Measurements from ENCODE around the gene VMP1.
"Not testable (repeated sequence)": the region's sequence is repeated elsewhere in the genome, so short reads cannot be mapped to it uniquely, and the experiment has no call there.

Gene VMP1

DNA sequence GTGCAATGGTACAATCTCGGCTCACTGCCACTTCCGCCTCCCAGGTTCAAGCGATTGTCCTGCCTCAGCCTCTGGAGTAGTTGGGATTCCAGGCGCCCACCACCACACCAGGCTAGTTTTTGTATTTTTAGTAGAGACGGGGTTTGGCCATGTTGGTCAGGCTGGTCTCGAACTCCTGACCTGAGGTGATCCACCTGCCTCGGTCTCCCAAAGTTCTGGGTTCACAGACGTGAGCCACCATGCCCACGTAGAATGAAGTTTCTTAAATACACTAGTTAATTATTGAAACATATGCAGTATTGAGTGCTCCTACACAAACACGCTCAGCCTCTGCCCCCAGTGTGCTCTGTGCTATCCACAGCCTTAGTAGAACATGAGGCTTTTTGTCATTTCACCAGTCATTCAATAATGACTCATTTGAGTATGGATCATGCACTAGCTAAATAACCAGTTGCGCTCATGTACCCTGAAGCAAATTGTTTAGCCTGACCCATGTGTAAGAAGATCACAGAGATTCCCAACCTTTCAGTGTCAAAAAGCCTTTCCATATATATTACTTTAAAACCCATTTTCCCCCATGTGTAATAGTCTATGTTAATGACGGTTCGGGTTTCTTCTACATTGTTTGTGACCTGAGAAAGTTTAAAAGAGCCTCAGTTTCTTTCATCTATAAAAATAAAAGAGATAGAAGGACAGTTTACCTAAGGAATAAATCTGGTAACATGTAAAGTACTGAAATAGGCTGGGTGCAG lies 135.6 kb downstream of the VMP1 start:
- DNase-seq, result no peak

DNA sequence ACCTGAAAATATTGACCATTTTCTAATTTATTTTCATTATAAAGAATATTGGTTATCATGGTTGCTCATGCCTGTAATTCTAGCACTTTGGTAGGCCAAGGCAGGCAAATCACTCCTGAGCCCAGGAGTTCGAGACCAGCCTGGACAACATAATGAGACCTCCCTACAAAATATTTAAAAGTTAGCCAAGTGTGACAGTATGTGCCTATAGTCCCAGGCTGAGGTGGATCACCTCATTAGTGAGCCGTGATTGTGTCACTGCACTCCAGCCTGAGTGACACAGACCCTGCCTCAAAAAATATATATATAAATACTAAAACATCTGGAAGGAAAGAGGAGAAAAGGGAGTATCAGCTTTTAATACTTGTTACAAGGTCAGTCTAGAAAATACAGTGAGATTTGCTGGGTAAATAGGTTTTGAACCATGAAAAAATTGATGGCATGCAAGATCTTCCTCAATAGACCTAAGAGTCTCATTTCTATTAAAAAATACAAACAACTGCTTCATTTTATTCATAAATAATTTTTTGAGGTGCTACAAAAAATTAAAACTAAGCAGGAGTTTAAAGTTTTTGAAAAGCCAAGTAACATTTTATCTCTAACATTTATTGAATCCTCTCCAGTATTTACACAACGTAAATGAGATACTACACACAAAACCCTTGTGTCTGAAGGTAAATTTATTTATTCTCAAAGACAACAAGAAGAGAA lies 137.6 kb downstream of the VMP1 start:
- DNase-seq, result no peak

DNA sequence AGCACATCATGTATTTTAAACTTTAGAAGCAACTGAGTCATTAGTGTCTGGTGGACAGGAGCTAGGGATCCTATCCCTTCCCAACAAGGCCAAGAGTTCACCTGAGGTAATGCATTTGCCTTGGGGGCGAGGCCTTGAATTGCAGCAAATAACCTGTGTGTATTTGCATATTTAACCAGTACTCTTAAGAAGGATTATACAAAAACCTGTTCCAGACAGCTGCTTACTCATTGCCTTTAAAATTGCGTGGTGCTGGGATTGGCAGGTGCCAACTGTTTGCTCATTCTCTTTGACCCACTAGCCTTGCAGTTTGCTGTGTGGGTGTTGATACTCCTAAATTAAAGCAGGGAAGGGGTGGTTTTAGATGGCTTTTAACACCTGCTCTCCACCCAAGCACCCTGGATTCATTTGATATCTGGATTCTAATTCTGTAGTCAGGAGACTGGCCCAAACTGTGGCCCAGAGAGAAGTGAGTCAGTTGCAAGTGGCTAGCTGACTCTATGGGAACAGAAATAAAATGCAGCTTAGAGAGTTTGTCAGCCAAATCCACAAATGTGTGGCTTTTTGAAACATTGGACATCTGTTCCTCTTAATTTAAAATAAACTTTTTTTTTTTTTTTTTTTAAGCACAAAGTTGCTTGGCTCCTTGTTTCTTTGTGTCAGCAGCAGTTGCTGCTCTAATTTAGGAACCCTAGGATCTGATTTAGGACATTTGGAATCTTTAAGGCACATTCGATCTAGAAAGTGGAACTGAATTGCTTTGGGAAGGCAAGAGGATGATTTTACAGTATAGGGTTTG lies 138.3 kb downstream of the VMP1 start:
- DNase-seq, result no peak

DNA sequence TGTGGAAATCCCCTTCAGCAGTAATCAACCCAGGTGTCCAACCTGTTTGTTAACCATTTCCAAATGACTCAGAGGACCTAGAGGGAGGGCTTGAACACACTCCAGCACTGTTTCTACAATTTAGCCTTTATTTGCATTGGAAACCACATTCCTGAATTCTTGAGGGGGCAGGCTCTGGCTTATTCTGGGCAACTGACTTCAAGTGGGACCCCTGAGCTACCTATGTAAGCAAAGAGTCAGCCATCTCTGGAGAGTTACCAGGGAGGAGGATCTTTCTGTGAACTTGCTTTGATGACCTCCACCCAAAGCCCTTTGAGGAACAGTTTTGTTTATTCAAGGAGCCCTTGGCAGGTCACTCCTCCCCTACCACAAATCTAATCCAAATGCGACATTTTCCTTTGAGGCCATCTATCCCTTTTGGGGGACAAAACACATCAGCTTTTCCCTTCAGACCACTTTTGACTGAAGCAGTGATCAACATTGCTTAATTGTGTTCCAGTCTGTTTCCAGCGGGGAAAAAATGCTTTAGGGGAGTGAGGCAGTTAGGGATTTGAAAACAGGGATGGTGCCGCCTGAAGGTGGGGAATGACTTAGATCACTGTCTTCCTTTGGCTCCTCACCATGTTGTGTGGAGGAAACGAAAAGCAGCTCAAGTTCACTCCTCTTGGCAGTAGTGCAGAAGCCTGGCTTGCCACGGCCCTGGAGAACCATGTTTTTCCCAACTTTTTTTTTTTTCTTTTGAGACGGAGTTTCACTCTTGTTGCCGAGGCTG lies 139.1 kb downstream of the VMP1 start:
- no peak for DNase-seq

DNA sequence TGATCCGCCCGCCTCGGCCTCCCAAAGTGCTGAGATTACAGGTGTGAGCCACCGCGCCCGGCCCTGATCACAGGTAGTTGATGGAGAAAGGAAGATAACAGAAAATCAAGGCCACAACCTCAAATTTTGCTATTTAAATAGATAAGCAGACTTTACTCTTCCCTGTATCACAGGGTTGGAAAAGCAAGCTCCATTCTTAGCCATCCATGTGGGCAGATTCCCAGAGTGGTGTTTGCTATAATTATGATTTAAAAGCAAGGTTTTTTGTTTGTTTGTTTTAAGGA lies 140.9 kb downstream of the VMP1 start:
- DNase-seq, result no peak

DNA sequence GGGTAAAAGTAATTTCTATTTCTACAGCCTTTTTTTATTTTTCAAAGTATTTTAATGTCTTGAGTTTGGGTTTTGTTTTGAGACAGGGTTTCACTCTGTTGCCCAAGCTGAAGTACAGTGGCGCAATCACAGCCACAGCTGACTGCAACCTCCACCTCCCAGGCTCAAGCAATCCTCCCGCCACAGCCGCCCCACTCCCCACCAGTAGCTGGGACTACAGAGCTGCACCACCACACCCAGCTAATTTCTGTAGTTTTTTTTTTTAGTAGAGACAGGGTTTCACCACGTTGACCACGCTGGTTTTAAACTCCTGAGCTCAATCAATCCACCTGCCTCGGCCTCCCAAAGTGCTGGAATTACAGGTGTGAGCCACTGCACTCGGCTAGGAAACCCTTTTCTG lies 141.3 kb downstream of the VMP1 start:
- no peak for DNase-seq

DNA sequence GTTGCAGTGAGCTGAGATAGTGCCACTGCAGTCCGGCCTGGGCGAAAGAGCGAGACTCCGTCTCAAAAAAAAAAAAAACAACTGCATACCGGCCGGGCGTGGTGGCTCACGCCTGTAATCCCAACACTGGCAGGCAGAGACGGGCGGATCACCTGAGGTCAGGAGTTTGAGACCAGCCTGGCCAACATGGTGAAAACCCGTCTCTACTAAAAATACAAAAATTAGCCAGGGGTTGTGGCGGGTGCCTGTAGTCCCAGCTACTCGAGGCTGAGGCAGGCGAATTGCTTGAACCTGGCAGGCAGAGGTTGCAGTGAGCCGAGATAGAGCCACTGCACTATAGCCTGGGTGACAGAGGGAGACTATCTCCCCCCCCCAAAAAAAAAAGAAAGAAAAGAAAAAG lies 142.9 kb downstream of the VMP1 start:
- DNase-seq, result not testable (repeated sequence)

DNA sequence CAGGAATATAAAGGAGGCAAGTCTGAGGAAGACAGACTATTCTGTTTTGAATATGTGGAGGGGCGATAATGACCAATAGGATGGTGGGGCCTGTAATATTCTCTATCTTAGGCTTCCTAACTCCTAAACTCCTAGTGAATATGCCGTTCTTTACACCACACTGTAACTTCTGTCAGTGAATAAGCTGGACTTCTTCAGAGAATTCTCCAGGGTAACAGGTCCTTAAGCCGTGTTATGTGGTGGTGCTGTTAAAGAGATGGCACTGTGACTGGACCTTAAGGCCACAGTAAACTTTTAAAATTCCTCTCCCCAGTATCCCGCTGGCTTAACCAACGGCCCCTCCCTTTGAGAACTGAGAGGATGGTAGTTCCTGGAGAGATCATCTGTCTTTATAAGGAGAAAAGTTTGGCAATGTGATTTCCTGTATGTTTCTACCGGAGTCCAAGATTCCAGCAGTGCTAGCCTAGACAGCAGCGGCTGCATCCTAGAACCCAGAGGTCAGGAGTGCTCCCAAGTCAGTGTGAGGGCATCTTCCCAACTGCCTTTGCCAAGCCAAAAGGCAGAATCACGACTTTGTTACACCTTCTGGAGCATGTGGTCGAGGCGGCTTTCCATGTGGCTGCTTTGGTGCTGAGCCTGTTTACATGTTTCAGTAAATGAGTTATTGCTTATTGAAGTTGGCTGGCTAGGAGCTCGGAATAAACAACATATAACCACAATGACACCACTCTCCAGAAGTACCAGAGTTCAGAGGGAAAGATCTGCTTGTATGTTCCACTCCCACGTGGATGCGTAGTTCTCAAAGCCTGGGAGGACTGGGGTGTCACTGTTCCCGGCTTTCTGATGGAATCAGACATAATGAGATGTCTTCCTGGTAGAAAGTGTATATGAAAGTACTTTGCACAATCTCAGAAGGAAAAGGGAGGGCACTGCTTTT lies 144.3 kb downstream of the VMP1 start:
- no peak for DNase-seq

DNA sequence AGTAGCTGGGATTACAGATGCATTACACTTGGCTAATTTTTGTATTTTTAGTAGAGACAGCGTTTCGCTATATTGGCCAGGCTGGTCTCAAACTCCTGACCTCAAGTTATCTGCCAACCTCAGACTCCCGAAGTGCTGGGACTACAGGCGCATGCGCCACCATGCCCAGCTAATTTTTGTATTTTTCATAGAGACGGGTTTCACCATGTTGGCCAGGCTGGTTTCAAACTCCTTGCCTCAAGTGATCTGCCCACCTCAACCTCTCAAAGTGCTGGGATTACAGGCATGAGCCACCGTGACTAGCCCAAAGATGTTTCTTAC lies 145.4 kb downstream of the VMP1 start:
- DNase-seq, result not testable (repeated sequence)

DNA sequence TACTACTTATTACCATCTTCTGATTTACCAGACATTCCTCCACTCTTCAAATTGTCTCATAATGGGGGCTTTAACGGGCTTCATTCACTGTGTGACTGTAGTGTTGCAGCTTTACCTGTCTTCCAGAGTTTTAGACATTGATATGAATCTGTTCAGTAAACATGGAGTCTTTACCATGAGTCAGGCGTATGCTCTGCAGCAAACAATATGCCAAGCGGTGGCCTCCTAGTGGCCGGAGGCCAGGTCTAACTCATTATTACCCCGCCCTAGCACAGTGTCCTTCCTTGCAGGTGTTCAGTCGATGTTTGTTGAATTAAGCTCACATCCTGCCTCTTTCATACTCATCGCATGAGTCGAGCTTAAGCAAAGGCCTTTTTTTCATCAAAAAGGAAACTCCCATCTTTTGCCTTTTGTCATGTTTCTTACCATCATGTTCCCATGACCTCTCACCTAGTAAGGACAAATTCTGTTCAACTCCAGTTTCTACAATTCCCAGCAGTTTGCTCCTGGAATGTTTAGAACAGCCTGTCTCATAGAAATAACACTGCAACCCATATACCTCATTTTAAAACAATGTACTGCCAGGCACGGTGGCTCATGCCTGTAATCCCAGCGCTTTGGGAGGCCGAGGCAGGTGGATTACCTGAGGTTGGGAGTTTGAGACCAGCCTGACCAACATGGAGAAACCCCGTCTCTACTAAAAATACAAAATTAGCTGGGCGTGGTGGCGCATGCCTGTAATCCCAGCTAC lies 145.9 kb downstream of the VMP1 start:
- no peak for DNase-seq

DNA sequence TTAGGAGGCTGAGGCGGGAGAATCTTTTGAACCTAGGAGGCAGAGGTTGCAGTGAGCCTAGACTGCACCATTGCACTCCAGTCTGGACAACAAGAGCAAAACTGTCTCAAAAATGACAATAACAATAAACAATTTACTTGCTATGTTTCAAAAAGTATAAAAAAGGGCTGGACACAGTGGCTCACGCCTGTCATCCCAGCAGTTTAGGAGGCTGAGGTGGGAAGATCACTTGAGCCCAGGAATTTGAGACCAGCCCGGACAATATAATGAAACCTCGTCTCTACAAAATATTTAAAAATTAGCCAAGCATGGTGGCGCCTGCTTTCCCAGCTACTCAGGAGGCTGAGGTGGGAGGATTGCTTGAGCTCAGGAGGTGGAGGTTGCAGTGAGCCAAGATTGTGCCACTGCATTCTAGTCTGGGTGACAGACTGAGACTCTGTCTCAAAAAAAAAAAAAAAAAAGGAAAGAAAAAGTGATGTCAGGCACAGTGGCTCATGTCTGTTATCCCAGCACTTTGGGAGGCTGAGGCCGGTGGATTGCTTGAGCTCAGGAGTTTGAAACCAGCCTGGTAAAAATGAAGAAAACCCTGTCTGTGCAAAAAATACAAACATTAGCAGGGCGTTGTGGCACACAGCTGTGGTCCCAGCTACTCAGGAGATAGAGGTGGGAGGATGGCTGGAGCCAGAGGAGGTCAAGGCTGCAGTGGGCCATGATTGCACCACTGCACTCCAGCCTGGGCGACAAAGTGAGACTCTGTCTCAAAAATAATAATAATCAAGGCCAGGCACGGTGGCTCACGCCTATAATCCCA lies 146.7 kb downstream of the VMP1 start:
- not testable (repeated sequence) for DNase-seq

DNA sequence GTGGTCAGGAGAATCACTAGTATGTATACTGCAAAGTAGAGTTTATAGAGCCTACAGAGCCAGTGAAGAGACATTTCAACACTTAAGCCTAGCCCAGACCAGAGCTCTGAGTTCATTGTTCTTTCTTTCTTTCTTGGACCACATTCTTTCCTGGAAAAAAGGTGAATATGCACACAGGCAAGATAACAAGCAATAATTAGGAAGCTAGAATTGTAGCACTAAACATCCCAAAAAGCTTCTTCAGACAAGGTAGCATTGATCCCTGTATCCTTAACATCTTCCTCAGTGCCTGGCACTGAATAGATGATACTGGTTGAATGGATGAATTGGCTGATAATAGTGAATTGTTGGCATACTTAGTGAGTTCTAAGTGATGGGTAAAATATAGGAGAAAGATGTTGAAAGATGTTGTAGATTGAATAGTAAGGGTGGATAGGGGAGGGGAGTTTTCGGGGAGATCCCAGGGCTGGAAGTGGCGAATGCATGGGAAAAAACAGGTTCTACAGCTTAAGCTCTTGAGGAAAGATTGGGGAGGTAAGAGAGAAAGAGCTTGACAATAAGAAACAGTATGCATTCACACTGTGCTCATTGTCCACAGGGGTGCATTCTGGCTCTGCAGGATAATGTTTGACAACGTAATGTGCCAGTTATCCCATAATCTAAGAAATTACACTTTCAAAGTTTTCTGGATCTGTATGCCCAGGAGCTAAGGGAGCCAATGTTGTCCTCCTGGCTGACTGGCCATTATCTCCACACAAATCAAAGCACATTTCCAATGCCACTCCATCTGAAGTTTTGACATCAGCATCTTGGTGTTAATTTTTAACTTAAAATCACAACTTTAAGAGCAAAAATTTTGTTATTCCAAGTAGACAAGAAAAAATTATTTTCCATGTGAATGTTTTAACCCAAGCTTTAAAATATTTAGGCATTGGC lies 149.7 kb downstream of the VMP1 start:
- DNase-seq, result no peak

DNA sequence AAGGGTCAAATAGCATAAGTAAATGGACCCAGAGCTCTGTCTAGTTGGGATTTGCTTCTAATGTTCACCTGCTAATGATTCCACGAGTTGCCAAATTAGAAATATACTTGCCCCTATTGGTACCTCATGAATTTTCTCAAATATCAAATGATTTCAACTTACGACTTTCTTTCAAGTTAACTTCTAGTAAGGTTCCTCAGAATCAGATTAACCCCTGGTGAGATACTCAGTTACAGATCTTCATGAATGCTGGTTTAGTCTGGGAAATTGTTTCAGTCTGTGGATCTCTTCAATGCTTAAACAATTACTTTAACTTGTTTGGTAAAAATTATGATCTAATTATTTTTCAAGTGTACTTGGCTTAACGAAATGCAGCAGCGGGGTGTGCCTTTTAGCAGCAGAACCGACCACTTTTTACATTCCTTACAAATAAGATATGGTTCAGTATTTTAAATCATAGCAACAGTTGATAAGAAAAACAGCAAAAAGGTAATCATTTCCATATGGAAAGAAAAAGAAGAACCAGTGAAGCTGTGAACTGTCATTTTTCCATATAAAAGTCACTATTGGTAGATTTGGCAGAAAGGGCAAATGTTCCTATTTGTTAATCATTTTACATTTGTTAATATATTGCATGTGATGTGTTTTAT lies 150.8 kb downstream of the VMP1 start:
- DNase-seq, result no peak

DNA sequence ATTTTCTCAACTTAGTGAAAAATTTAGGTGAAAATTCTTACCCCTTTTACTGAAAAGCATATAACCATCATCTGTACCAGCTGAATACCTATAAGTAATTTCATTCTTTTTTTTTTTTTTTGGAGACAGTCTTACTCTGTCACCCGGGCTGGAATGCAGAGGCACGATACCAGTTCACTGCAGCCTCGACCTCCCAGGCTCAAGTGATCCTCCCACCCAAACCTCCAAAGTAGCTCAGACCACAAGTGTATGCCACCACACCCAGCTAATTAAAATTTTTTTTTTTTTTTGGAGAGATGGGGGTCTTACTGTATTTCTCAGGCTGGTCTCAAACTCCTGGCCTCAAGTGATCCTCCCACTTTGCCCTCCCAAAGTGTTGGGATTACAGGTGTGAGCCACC lies 151.5 kb downstream of the VMP1 start:
- DNase-seq, result no peak

DNA sequence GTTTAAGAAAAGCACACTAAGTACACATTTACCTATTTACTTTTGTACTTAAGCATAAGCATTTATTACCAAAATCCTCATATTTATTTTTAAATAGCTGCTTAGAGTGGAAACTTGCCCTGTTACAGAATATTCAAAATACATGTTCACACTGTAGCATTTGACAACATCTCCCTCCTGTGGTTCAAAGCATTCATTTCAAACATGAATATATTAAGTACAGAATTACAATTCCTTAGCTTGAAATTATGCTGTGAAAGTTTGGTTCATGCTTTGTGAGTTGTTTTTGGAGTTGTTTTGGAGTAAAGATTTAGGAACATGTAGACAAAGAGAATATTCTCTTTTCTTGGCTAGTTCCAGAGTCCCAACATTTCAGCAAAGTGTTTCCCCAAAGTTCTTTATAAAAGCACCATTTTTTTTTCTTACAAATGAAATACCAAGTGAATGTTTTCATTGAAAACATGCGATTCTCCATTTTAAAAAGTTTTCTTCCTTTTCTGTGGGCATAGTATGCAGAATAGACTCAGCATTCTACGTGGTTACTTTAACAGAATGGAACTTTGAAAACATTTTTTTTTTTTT lies 152.1 kb downstream of the VMP1 start:
- DNase-seq, result no peak

DNA sequence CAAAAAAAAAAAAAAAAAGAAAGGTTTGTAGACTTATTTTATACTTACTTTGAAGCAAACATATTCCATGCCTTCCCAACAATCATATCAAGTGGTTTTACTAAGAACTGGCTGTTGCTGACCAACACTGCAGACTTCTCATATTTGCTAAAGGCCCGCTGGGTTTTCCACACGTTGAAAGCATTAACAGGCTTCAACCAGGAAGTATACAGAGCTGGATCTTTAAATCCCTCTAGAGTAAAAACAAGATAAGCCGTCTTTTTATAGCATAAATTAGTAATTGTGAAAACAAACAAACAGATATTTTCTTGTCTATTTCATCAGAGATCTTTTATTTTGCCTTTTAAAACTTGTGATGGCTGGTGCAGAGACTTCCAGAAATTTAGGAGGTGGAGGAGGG lies 156.2 kb downstream of the VMP1 start:
- no peak for DNase-seq

DNA sequence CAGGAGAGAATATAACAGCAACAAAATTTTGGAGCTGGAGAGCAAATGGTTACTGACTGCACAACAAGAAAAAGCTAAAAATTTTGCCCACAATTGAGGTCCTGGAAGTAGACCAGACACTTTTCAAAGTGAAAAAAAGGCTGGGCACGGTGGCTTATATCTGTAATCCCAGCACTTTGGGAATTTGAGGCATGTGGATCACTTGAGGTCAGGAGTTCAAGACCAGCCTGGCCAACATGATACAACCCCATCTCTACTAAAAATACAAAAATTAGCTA lies 162.4 kb downstream of the VMP1 start:
- no peak for DNase-seq

DNA sequence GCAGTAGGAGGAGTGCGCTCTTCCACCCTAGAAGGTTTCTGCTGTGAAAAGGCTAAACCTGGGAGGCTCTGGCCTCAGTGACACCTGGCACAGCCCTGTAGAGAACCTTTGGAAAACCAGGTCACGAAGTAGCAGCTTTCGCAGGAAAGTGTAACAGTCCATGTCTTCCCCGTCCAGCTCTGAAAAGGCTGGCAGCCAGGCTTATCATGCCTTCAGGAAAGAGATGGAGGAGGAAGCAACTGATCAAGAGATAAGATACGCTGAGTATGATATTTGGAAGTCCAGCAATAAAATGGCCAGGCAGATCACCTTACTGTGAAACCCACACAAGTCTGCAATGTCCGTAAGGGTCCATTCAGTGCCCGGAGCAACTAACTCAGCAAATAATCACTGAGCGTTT lies 163.0 kb downstream of the VMP1 start:
- DNase-seq, result no peak

DNA sequence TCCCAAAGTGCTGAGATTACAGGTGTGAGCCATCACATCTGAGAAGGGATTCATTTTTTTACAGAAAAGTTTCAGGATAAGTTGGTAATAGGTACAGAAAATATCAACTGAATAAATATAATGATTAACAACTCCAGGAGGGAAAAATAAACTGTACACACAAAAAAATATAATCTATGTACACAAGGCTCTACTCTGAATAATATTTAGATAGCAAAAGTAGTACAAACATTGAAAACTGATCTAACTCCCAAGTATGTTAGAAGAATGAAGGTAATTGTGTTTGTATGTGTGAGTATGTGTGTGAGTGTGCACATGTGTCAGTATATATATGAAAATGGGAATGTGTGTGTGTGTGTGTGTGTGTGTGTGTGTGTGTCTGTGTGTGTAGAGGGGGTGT lies 164.9 kb downstream of the VMP1 start:
- DNase-seq, result no peak

All from NCI-H2227 treated with DMSO at 0.1 percent for 48 hours (cell line).